ENCODE data around the gene FHIT. TPM values are rescaled to one million over a fixed set of nuclear protein-coding genes. Genes with fewer than 3 reads are reported as not detected.

Gene FHIT
- total RNA-seq, 1 experiment from 2014 or later: 9.8 TPM

GRCh38 chr3:61138401-61138800, 112.9 kb downstream of the FHIT start:
- ChIA-PET POLR2A (ENCODE audit: unreplicated experiment) (interaction anchor here (0.6 kb wide), 1 partner anchor 1735 kb away, joined by 6 read pairs; no protein-coding TSS in a partner anchor), CTCF (interaction anchor here (0.6 kb wide), 1 partner anchor 194 kb away, joined by 6 read pairs; no protein-coding TSS in a partner anchor)
- no peaks in the 10 kb centered on the region for H3K27me3 ChIP-seq (ENCODE audit: insufficient read depth, low read depth)
- no peaks in the 10 kb centered on the region for H3K9me3 ChIP-seq (ENCODE audit: insufficient read depth, low read depth)
- H3K27ac ChIP-seq: no peak overlapping the region
- no peak for DNase-seq
- H3K9me2 ChIP-seq (ENCODE audit: insufficient read depth): no peaks in the 10 kb centered on the region
- BruUV-seq (replicated peaks): no TSS peak
- H2AFZ ChIP-seq: no peak overlapping the region
- H3K4me3 ChIP-seq: no peak overlapping the region
- no peaks in the 10 kb centered on the region for H3K4me1 ChIP-seq (replicated peaks; ENCODE audit: insufficient read depth)
- intact Hi-C loops (cut with micrococcal nuclease; ENCODE audit: unreplicated experiment): no loop called here
- no peak overlapping the region for H3K4me2 ChIP-seq
- no peaks in the 10 kb centered on the region for H3K79me2 ChIP-seq (ENCODE audit: low read depth)
- TF ChIP-seq CTCF (conservative IDR thresholded peaks at IDR 0.05) (no peak), EZH2 (IDR thresholded peaks at IDR 0.05; ENCODE audit: low read depth) (no peak)
- no peaks in the 10 kb centered on the region for H3K36me3 ChIP-seq (ENCODE audit: low read depth)
- no peaks in the 10 kb centered on the region for H4K20me1 ChIP-seq (ENCODE audit: insufficient read depth)
- no peaks in the 10 kb centered on the region for H3F3A ChIP-seq (ENCODE audit: insufficient read depth, low read depth)

GRCh38 chr3:61136191-61136590, 115.1 kb downstream of the FHIT start:
- H3K27ac ChIP-seq: no peak overlapping the region
- no peaks in the 10 kb centered on the region for H3K4me1 ChIP-seq (replicated peaks; ENCODE audit: insufficient read depth)
- peak in 1 of 2 experiments; percentile 57 for DNase-seq
- no peak overlapping the region for H2AFZ ChIP-seq
- no peaks in the 10 kb centered on the region for H3K27me3 ChIP-seq (ENCODE audit: insufficient read depth, low read depth)
- no peaks in the 10 kb centered on the region for H4K20me1 ChIP-seq (ENCODE audit: insufficient read depth)
- H3K9me3 ChIP-seq (ENCODE audit: insufficient read depth, low read depth): no peaks in the 10 kb centered on the region
- no peak overlapping the region for H3K4me2 ChIP-seq
- H3F3A ChIP-seq (ENCODE audit: insufficient read depth, low read depth): no peaks in the 10 kb centered on the region
- POLR2A ChIA-PET (ENCODE audit: unreplicated experiment): no interaction called here
- H3K9me2 ChIP-seq (ENCODE audit: insufficient read depth): no peaks in the 10 kb centered on the region
- intact Hi-C loops (cut with micrococcal nuclease; ENCODE audit: unreplicated experiment): no loop called here
- CTCF ChIA-PET: no interaction called here
- no peaks in the 10 kb centered on the region for H3K79me2 ChIP-seq (ENCODE audit: low read depth)
- no peaks in the 10 kb centered on the region for H3K36me3 ChIP-seq (ENCODE audit: low read depth)
- no peak overlapping the region for H3K4me3 ChIP-seq
- TF ChIP-seq CTCF (conservative IDR thresholded peaks at IDR 0.05) (no peak), EZH2 (IDR thresholded peaks at IDR 0.05; ENCODE audit: low read depth) (no peak)
- BruUV-seq (replicated peaks): no TSS peak

GRCh38 chr3:61134532-61134931, 116.7 kb downstream of the FHIT start:
- H3K9me3 ChIP-seq (ENCODE audit: insufficient read depth, low read depth): no peaks in the 10 kb centered on the region
- no peak overlapping the region for H2AFZ ChIP-seq
- TF ChIP-seq CTCF (conservative IDR thresholded peaks at IDR 0.05): no peak
- no peak for TF ChIP-seq EZH2 (IDR thresholded peaks at IDR 0.05; ENCODE audit: low read depth)
- intact Hi-C loops (cut with micrococcal nuclease; ENCODE audit: unreplicated experiment): no loop called here
- H3K4me1 ChIP-seq (replicated peaks; ENCODE audit: insufficient read depth): no peaks in the 10 kb centered on the region
- H3K27ac ChIP-seq: no peak overlapping the region
- DNase-seq: no peak
- BruUV-seq (replicated peaks): no TSS peak
- H3K79me2 ChIP-seq (ENCODE audit: low read depth): no peaks in the 10 kb centered on the region
- no peaks in the 10 kb centered on the region for H4K20me1 ChIP-seq (ENCODE audit: insufficient read depth)
- POLR2A ChIA-PET (ENCODE audit: unreplicated experiment): no interaction called here
- no peaks in the 10 kb centered on the region for H3F3A ChIP-seq (ENCODE audit: insufficient read depth, low read depth)
- no peaks in the 10 kb centered on the region for H3K27me3 ChIP-seq (ENCODE audit: insufficient read depth, low read depth)
- H3K4me2 ChIP-seq: no peak overlapping the region
- no peaks in the 10 kb centered on the region for H3K36me3 ChIP-seq (ENCODE audit: low read depth)
- no peak overlapping the region for H3K4me3 ChIP-seq
- H3K9me2 ChIP-seq (ENCODE audit: insufficient read depth): no peaks in the 10 kb centered on the region
- CTCF ChIA-PET: interaction anchor here (0.7 kb wide), 1 partner anchor 165 kb away, joined by 3 read pairs; no protein-coding TSS in a partner anchor

All from PC-9 (cell line).